Nephron (organoid): Measurements from ENCODE around the gene STK11.

Experiments used
- H3K27ac Mint-ChIP-seq, 3 experiments: 2 replicates each; pipeline ENCODE4 v1.8.0; 2020; ENCODE audit warnings: mixed read lengths in 3 of 3, mild to moderate bottlenecking in 2 of 3, moderate library complexity in 1 of 3
- H3K27me3 Mint-ChIP-seq: 2 replicates; pipeline ENCODE4 v1.8.0; 2021; ENCODE audit warnings: low read depth, mild to moderate bottlenecking, moderate library complexity, mixed read lengths
- H3K36me3 Mint-ChIP-seq: 2 replicates; pipeline ENCODE4 v1.8.0; 2020; ENCODE audit warnings: low read depth, mixed read lengths
- H3K4me1 Mint-ChIP-seq: 2 replicates; pipeline ENCODE4 v1.8.0; 2020; ENCODE audit warnings: mixed read lengths
- H3K4me3 Mint-ChIP-seq, 3 experiments: 2 replicates each; pipeline ENCODE4 v1.8.0; 2020; ENCODE audit warnings: mild to moderate bottlenecking in 3 of 3, mixed read lengths in 3 of 3, moderate library complexity in 2 of 3
- H3K9me3 Mint-ChIP-seq: 2 replicates; pipeline ENCODE4 v1.8.0; 2020; ENCODE audit warnings: mixed read lengths
- CTCF ChIP-seq, 3 experiments: fragments of 200-600 bp; sonication (generic); IDR thresholded peaks; one replicate each; pipeline ENCODE4 v1.5.0; 2021; ENCODE audit warnings: antibody characterized with exemption in 3 of 3; ENCODE audit not compliant: unreplicated experiment in 3 of 3

The STK11 gene

GRCh38 chr19:1258163-1258492 is 52.5 kb downstream of the STK11 start:
- Mint-ChIP-seq H3K9me3 (no peaks in the 10 kb centered on the region), H3K4me3 (peak overlapping the region in 2 of 3 experiments; percentile 7 to 31), H3K4me1 (peaks cover 28% of the 10 kb centered on the region), H3K36me3 (peaks cover 23% of the 10 kb centered on the region), H3K27me3 (peaks cover 6% of the 10 kb centered on the region), H3K27ac (peak overlapping the region; percentile 40 to 73 (median 54))
- TF ChIP-seq CTCF (IDR thresholded peaks at IDR 0.05; ENCODE audit: unreplicated experiment in 3 of 3), result no peak

- Mint-ChIP-seq H3K27me3 (peaks cover 6% of the 10 kb centered on the region), H3K4me1 (peaks cover 32% of the 10 kb centered on the region), H3K4me3 (peak overlapping the region in 1 of 3 experiments; percentile 34), H3K36me3 (peaks cover 23% of the 10 kb centered on the region), H3K9me3 (no peaks in the 10 kb centered on the region), H3K27ac (peak overlapping the region; percentile 29 to 73 (median 54))
- TF ChIP-seq CTCF (IDR thresholded peaks at IDR 0.05; ENCODE audit: unreplicated experiment in 3 of 3), result no peak
Observed at GRCh38 chr19:1258707-1259205, 53.2 kb downstream of the STK11 start.

GRCh38 chr19:1259206-1259875 is 53.8 kb downstream of the STK11 start:
- TF ChIP-seq CTCF (IDR thresholded peaks at IDR 0.05; ENCODE audit: unreplicated experiment in 3 of 3), result no peak
- H3K4me3 Mint-ChIP-seq, result peak overlapping the region; percentile 44 to 47 (median 45)
- no peaks in the 10 kb centered on the region for H3K9me3 Mint-ChIP-seq
- peaks cover 35% of the 10 kb centered on the region for H3K4me1 Mint-ChIP-seq
- H3K27ac Mint-ChIP-seq, result peak overlapping the region; percentile 29 to 73 (median 59)
- peaks cover 23% of the 10 kb centered on the region for H3K36me3 Mint-ChIP-seq
- H3K27me3 Mint-ChIP-seq, result peaks cover 6% of the 10 kb centered on the region

- Mint-ChIP-seq H3K9me3 (no peaks in the 10 kb centered on the region), H3K36me3 (peaks cover 15% of the 10 kb centered on the region), H3K4me1 (peaks cover 43% of the 10 kb centered on the region), H3K27me3 (peaks cover 6% of the 10 kb centered on the region), H3K4me3 (peak overlapping the region; percentile 44 to 47 (median 45)), H3K27ac (peak overlapping the region in 2 of 3 experiments; percentile 59 to 73)
- no peak for TF ChIP-seq CTCF (IDR thresholded peaks at IDR 0.05; ENCODE audit: unreplicated experiment in 3 of 3)
Observed at GRCh38 chr19:1259876-1260748, 54.5 kb downstream of the STK11 start.

GRCh38 chr19:1260749-1261537 is 55.4 kb downstream of the STK11 start:
- no peaks in the 10 kb centered on the region for H3K9me3 Mint-ChIP-seq
- H3K4me1 Mint-ChIP-seq, result peaks cover 49% of the 10 kb centered on the region
- H3K36me3 Mint-ChIP-seq, result peaks cover 15% of the 10 kb centered on the region
- no peak for TF ChIP-seq CTCF (IDR thresholded peaks at IDR 0.05; ENCODE audit: unreplicated experiment in 3 of 3)
- peak overlapping the region; percentile 86 to 90 (median 88) for H3K4me3 Mint-ChIP-seq
- peak overlapping the region; percentile 91 to 98 (median 95) for H3K27ac Mint-ChIP-seq
- H3K27me3 Mint-ChIP-seq, result peaks cover 6% of the 10 kb centered on the region
